NCI-H524 treated with DMSO at 0.1 percent for 48 hours (cell line): Measurements from ENCODE around the gene ZNF624.

ENCODE experiments used
- DNase-seq: peaks from one replicate; lab custom pipeline; 2025; lab: John Stamatoyannopoulos, UW

ZNF624 gene

GRCh38 chr17:16593356-16594102 lies 60.1 kb downstream of the ZNF624 start:
- no peak for DNase-seq

- peak; percentile 82 for DNase-seq
Observed at GRCh38 chr17:16589097-16589969, 64.3 kb downstream of the ZNF624 start.

- no peak for DNase-seq
Observed at GRCh38 chr17:16585796-16586195, 67.9 kb downstream of the ZNF624 start.

- peak; percentile 70 for DNase-seq
Observed at GRCh38 chr17:16584273-16584995, 69.2 kb downstream of the ZNF624 start.

- no peak for DNase-seq
Observed at GRCh38 chr17:16583781-16584180, 69.9 kb downstream of the ZNF624 start.

GRCh38 chr17:16573466-16573865 lies 80.2 kb downstream of the ZNF624 start:
- no peak for DNase-seq
